NK-92 treated with Interleukin-12 subunit alpha and Interleukin-12 subunit beta, amount 100 ng/mL, for 24 hours (cell line): ENCODE data around the gene CNTN5.

Experiments
- DNase-seq: peaks from one replicate; lab custom pipeline; 2025; lab: John Stamatoyannopoulos, UW

CNTN5 gene

DNA sequence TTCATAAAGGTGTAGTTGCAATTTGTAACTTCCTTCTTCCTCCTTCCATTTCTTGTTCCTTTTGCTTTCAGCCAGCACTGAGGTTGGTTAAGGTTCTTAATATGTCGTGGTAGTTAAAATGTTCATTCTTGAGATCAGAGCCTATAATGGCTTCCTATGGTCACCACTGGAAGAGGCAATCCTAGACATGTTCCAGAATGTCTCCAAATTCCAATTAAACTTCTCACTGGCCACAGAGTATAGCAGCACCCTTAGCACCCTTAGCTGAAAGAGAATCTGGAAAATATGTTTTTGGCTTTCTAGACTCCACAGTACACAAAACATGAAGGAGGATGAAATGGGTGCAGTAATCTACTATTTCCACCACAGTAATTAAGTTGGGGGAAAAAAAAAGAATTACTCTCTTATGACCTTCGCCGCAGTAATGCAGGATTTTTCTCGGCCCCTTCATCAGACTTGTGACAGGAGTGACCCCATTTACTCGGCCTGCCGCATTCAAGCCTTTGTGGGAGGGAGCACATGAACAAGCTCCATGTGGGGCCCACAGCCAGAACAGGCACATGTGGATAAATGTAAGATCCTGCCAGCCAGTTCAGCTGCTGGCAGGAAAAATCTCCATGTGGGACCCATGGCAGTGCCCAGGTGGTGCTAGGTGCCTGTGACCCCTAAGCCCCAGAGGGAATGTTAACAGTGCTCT is 1317.5 kb downstream of the CNTN5 start:
- DNase-seq = no peak

GRCh38 chr11:100340466-100341319 is 1319.9 kb downstream of the CNTN5 start:
- DNase-seq = no peak

GRCh38 chr11:100353083-100353482 is 1332.3 kb downstream of the CNTN5 start:
- DNase-seq = no peak

DNA sequence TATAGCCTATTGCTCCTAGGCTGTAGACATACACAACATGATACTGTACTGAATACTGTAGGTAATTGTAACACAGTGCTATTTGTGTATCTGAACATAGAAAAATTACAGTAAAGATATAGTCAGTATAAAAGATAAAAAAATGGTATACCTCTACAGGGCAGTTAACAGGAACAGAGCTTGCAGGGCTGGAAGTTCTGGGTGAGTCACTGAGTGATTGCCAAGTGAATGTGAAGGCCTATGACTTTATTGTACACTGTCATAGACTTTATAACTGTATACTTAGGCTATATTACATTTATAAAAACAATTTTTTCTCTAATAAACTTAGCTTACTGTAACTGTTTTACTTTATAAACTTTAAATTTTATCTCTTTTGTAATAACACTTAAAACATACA is 1334.0 kb downstream of the CNTN5 start:
- no peak for DNase-seq

DNA sequence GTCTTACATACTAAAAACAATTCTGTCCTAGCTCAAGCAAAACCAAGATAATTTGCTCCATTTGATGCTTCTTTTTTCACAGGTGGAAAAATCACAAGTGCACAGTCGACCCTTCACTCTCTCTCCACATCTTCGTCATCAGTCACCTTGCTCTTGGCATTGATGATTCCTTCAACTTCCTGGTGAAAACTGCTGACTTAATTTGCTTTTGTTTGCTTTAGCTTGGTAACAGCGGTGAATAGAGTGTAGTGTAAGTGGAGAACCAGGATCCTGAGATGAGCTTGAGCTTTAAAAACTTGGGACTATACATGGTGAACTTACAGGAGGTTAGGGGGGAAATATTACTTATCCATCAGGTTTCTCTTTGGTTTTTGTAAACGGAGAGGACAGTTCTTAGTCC is 1335.3 kb downstream of the CNTN5 start:
- DNase-seq = no peak

DNA sequence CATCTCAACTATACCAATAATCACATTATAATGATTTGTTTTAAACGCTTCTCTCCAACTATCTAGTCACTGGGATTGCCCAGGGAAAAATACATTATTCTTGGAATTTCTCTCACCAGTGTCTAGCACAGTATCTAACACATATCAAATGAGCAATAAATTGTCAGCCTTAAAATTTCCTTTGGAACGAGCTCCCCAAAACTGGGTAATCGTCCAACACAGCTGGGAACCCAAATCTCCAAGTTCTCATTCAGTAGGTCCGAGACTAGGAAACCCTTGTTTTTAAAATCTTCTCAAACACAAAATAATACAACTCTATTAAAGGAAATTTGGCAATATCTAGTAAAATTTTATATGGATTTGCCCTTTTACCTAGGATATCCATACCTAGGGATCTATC is 1338.5 kb downstream of the CNTN5 start:
- no peak for DNase-seq

DNA sequence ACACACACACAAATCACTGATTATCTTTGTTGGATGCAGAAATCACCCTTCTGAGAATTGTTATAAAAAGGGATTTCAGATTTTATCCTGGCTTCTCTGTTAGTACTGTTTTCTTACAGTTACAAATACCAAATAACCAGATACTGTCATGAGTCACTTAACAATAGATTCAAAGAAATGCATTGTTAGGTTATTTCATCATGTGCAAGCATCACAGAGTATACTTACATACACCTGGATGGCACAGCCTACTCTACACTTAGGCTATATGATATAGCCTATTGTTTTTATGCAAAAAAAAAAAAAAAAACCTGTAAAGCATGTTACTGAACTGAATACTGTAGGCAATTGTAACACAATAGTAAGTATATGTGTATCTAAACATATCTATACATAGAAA is 1347.1 kb downstream of the CNTN5 start:
- DNase-seq = no peak

DNA sequence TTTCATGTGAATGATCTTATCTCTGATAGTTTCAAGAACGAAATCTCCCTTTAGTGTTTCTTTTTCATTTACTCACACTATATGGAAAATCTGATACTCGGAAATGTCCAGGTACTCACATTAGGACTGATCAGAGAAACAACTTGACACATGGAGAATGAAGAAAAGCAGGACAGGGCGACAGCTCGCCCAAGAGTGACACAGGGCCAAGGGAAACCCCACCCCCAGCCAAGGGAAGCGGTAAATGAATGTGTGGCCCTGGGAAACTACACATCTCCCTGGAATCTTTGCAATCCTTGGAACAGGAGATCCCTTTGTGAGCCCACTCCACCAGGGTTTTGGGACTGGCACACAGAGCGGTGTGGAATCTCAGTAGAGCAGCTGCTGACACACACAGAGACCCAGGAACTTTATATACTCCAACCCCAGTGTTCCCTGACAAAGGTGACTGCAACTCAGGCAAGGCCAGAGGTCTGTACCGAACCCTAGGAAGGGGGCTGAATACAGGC is 1362.7 kb downstream of the CNTN5 start:
- DNase-seq = no peak

DNA sequence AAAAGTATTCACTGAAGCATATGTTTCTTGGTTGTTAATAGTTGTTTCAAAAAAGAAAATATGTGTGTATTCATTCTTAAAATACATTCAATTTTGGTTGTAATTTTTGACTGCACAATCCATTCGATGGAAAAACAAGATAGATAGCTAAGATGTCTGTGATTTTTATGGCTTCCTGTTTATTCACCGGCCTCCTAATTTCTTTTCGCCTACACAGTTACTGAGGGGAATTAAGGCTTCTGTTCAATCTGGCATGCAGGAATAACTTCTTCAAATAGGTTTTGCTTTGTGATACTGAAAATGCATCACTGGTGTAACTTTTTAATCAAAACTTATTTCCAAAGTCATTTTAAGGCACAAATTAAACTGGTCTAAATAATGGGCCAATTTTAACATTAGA is 1375.5 kb downstream of the CNTN5 start:
- no peak for DNase-seq

DNA sequence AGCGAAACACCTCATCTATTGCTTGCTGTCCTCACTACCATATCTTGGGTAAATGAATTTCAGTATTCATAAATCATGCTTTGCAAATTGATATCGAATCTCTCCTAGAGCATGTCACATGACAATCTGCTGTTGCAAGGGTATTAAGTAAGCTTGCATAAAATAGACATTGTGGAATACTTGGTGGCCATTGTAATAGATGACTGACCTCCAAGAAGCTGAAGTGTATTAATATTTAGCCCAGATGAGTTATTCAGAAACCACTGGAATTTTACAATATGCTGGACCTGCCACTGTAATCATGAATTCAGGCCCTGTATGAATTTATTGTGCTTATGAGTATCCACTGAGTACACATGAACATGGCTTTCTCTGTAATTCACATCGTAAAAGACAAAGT is 1376.7 kb downstream of the CNTN5 start:
- no peak for DNase-seq

DNA sequence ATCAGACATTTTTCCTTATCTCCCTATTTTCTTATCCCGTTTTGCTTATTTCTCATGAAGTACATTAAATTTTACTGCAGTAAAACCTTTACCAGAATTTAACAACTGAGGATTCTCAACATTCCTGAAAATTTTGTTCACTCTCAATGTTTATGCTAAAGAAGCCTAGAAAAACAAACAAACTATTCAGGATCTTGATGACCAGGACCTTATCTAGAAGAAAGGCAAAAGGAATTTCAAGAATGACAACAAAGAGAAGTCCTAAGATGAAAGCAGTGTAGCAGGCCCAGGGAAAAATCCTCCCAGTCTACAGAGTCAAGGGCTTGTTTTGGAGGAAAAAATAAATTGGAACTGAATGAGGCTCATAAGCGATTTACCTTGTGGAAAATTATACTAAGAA is 1383.1 kb downstream of the CNTN5 start:
- DNase-seq = no peak

GRCh38 chr11:100404907-100405306 is 1384.2 kb downstream of the CNTN5 start:
- no peak for DNase-seq
